Gastroesophageal sphincter (tissue), 4 donors: Measurements from ENCODE around the gene KIF24. TPM values are rescaled to one million over a fixed set of nuclear protein-coding genes. Genes with fewer than 3 reads are reported as not detected.
"Not testable (repeated sequence)": the region's sequence is repeated elsewhere in the genome, so short reads cannot be mapped to it uniquely, and the experiment has no call there.

ENCODE experiments used
- ATAC-seq: fragments of 150-250 bp; one replicate; pipeline ENCODE4 v1.9.1; 2016; ENCODE audit warnings: mild to moderate bottlenecking, moderate library complexity
- H3K27ac ChIP-seq, 4 donors: fragments of 200-600 bp; sonication (generic) in 3 of 4; 1 replicate in 3 of 4; 2 replicates in 1 of 4; pipeline ENCODE4 v1.5.1; 2016 to 2019
- H3K27me3 ChIP-seq: fragments of 200-600 bp; sonication (generic); one replicate; pipeline ENCODE4 v1.5.1; 2019
- H3K36me3 ChIP-seq, 2 donors: fragments of 200-600 bp; sonication (generic); one replicate each; pipeline ENCODE4 v1.5.1; 2019; ENCODE audit warnings: control low read depth in 1 of 2
- H3K4me1 ChIP-seq, 3 donors: fragments of 200-600 bp; sonication (generic); 1 replicate in 2 of 3; 2 replicates in 1 of 3; pipeline ENCODE4 v1.5.1; 2016 to 2019; ENCODE audit warnings: control low read depth in 2 of 3
- H3K4me3 ChIP-seq, 2 donors: fragments of 200-600 bp; sonication (generic); one replicate each; pipeline ENCODE4 v1.5.1; 2019; ENCODE audit warnings: mild to moderate bottlenecking in 1 of 2, moderate library complexity in 1 of 2
- H3K9me3 ChIP-seq, 3 donors: fragments of 200-600 bp; sonication (generic); one replicate each; pipeline ENCODE4 v1.5.1; 2017 to 2019; ENCODE audit warnings: control low read depth in 2 of 3
- CTCF ChIP-seq, 4 experiments: fragments of 200-600 bp in 2 of 4; fragments of 450-650 bp in 2 of 4; sonication (generic) in 1 of 4; IDR thresholded peaks; one replicate each; pipeline ENCODE4 v1.5.1; 2017 to 2019; ENCODE audit warnings: antibody characterized with exemption in 4 of 4, mild to moderate bottlenecking in 2 of 4, moderate library complexity in 2 of 4
- EP300 ChIP-seq: sonication (generic); formaldehyde crosslinking; IDR thresholded peaks from one replicate; pipeline ENCODE4 v1.6.1; 2017; ENCODE audit warnings: antibody characterized with exemption, mild to moderate bottlenecking
- POLR2A ChIP-seq, 2 donors: fragments of 450-650 bp; IDR thresholded peaks; one replicate each; pipeline ENCODE4 v1.6.1; 2017; ENCODE audit warnings: antibody characterized with exemption in 2 of 2, mild to moderate bottlenecking in 2 of 2, moderate library complexity in 1 of 2
- POLR2AphosphoS5 ChIP-seq: sonication (generic); formaldehyde crosslinking; IDR thresholded peaks from one replicate; pipeline ENCODE4 v1.6.1; 2017; ENCODE audit warnings: antibody characterized with exemption
- WGBS, 2 donors: methylation state at CpG; one replicate each; pipeline ENCODE4 v1.1.5; 2018; ENCODE audit warnings: low coverage in 1 of 2; 5-methylcytosine and 5-hydroxymethylcytosine counted together
- total RNA-seq, 4 donors: library from RNA; depleted of rRNA; stranded (reverse); fragments of >200 nt; gene quantifications; one replicate each; pipeline ENCODE4 v1.1.0, GENCODE V29; 2016

Gene KIF24
- total RNA-seq, 4 donors from 2014 or later, result 0.54 to 2.2 (median 1.2) TPM

DNA sequence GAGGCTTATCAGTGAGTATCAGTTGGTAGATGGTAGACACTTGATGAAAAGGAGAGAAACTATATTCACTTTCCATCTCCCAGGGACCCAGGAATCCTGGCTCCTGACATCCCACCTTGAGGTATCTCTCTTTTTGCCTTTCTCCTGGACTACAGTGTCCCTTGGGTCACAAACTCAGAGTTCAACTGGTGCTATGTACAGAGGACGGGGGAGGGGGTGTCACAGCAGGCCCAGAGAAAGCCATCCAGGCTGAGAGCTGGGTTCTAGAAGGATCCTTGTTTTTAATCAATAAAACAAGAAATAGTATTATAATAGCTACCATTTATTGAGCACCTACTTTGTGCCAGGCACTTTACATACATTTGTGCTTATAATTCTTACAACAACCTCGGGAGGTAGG is 37.3 kb upstream of the KIF24 start:
- H3K27me3 ChIP-seq, result no peaks in the 10 kb centered on the region
- H3K9me3 ChIP-seq, result no peaks in the 10 kb centered on the region
- no peak for TF ChIP-seq POLR2AphosphoS5
- TF ChIP-seq EP300, result no peak
- TF ChIP-seq POLR2A (IDR thresholded peaks at IDR 0.05), result no peak
- no peak for TF ChIP-seq CTCF (IDR thresholded peaks at IDR 0.05)
- no peak overlapping the region for H3K27ac ChIP-seq
- H3K4me3 ChIP-seq, result no peak overlapping the region
- peaks cover 0 to 38% of the 10 kb centered on the region in 2 donors for H3K36me3 ChIP-seq
- 63% methylated on average over 1 of the region's 2 CpGs; no CpG with 5 or more reads in 1 of the 2 donors for WGBS, 2 donors
- H3K4me1 ChIP-seq, result peaks cover 0 to 18% (median 0%) of the 10 kb centered on the region in 3 donors
- no peak for ATAC-seq

- Histone ChIP-seq H3K27me3 (no peaks in the 10 kb centered on the region), H3K4me3 (no peak overlapping the region), H3K9me3 (no peaks in the 10 kb centered on the region), H3K36me3 (peaks cover 0 to 28% of the 10 kb centered on the region in 2 donors), H3K27ac (no peak overlapping the region), H3K4me1 (peaks cover 0 to 7% (median 0%) of the 10 kb centered on the region in 3 donors)
- 20 to 73% methylated on average over 1 to 2 of the region's 2 CpGs for WGBS, 2 donors
- no peak for ATAC-seq
- TF ChIP-seq EP300 (no peak), CTCF (IDR thresholded peaks at IDR 0.05) (no peak), POLR2A (IDR thresholded peaks at IDR 0.05) (no peak), POLR2AphosphoS5 (no peak)
Measured at GRCh38 chr9:34365282-34365681, 36.2 kb upstream of the KIF24 start.

DNA sequence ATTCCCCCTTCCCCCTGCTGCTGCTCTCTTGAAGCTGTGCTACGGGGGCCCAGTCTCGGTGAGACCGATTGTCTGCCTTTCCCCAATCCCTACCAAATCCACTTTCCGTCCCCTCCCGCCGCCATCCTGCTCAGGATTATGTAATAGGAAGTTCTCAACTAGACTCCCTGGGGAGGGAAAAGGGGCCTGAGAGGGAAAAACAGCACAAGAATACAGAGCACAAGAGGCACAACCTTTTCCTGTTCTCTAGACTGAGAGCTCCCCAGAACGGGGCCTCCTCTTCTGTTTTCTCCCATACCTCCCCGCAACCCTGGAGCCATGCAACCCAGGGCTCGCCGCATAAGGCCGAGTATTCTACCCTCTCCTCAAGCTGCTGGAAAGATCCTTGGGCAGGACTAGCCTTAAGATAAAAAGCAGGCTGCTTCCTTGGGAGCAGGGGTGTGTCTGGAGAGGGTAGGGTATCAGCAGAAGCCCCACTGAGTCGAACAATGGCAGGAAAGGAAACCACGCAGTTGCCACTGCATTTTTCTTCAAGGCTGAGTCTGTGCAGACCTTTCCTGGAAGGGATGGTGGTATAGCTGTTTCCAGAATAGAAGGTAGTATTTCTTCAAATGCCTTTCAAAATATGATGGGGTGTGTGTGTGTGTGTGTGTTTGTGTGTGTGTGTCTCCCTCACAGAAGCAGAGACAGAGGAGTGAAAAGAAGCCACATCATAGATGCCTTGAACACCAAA is 34.7 kb upstream of the KIF24 start:
- WGBS, 2 donors, result 50 to 53% methylated on average over 3 to 4 of the region's 13 CpGs
- Histone ChIP-seq H3K9me3 (no peaks in the 10 kb centered on the region), H3K36me3 (peaks cover 0 to 15% of the 10 kb centered on the region in 2 donors), H3K4me3 (no peak overlapping the region), H3K4me1 (no peaks in the 10 kb centered on the region), H3K27ac (peak overlapping the region in 3 of 4 donors; percentile 14 to 49 (median 31)), H3K27me3 (no peaks in the 10 kb centered on the region)
- ATAC-seq, result no peak
- TF ChIP-seq EP300 (no peak), POLR2AphosphoS5 (no peak), CTCF (IDR thresholded peaks at IDR 0.05) (no peak)

GRCh38 chr9:34362614-34363214 is 33.6 kb upstream of the KIF24 start:
- H3K4me1 ChIP-seq, result no peaks in the 10 kb centered on the region
- no peak for ATAC-seq
- H3K4me3 ChIP-seq, result no peak overlapping the region
- no peak overlapping the region for H3K27ac ChIP-seq
- no peaks in the 10 kb centered on the region for H3K9me3 ChIP-seq
- no peak for TF ChIP-seq EP300
- no peak for TF ChIP-seq CTCF (IDR thresholded peaks at IDR 0.05)
- TF ChIP-seq POLR2AphosphoS5, result no peak
- no peak for TF ChIP-seq POLR2A (IDR thresholded peaks at IDR 0.05)
- no peaks in the 10 kb centered on the region for H3K27me3 ChIP-seq
- WGBS, 2 donors, result 91 to 100% methylated on average over 1 to 4 of the region's 4 CpGs
- H3K36me3 ChIP-seq, result peaks cover 0 to 7% of the 10 kb centered on the region in 2 donors

DNA sequence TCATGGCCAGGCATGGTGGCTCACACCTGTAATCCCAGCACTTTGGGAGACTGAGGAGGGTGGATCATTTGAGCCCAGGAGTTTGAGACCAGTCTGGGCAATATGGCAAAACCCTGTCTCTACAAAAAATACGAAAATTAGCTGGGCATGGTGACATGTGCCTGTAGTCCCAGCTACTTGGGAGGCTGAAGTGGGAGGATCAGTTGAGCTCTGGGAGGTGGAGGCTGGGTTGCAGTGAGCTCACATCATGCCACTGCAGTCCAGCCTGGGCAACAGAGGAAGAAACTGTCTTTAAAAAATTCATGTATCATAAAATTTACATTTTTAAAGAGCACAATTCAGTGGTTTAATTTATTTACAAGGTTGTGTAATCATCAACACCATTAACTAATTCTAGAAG is 23.9 kb upstream of the KIF24 start:
- not testable (repeated sequence) for H3K27me3 ChIP-seq, H3K36me3 ChIP-seq, H3K27ac ChIP-seq, H3K4me3 ChIP-seq, H3K4me1 ChIP-seq, ATAC-seq, H3K9me3 ChIP-seq
- 67 to 71% methylated on average over 1 of the region's 1 CpG for WGBS, 2 donors

DNA sequence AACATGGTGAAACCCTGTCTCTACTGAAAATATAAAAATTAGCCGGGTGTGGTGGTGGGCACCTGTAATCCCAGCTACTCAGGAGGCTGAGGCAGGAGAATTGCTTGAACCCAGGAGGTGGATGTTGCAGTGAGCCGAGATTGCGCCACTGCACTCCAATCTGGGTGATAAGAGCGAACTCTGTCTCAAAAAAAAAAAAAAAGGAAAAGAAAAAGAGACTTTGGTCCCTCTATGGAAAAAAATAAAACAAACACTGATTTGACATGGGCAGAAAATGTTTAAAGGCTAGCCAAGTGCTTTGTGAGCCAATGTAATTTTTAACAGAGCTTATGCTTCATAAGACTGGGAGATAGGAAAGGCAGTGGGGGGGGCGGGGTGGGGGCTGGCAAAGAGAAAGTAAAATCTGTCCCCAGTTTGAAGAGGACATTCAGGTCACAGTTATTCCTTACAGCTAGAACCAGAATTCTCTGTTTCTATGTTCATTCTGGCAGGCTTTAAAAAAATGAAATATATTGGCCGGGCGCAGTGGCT is 23.1 kb upstream of the KIF24 start:
- H3K4me3 ChIP-seq, ATAC-seq, H3K36me3 ChIP-seq: not testable (repeated sequence)

More for the DNA sequence above, 23.1 kb upstream of the KIF24 start:
- WGBS, 2 donors, result 80 to 92% methylated on average over 1 to 6 of the region's 7 CpGs
- H3K9me3 ChIP-seq, H3K27ac ChIP-seq, H3K4me1 ChIP-seq, H3K27me3 ChIP-seq: not testable (repeated sequence)
